Kidney epithelial cell (primary cell): ENCODE measurements around the gene POLR2F. TPM values are rescaled to one million over a fixed set of nuclear protein-coding genes. Genes with fewer than 3 reads are reported as not detected.
A peak's percentile ranks its signal among the peaks of the same experiment; 100 is the strongest.

ENCODE experiments used
- DNase-seq: peaks from one replicate; pipeline ENCODE4 v3.0.0-alpha.2; 2010; ENCODE audit warnings: low read depth
- H3K27me3 ChIP-seq: 2 replicates; pipeline ENCODE4 v1.6.0; 2011; ENCODE audit warnings: low read length; ENCODE audit not compliant: control insufficient read depth, insufficient read depth
- H3K36me3 ChIP-seq: 2 replicates; pipeline ENCODE4 v1.5.1; 2011; ENCODE audit warnings: low read length; ENCODE audit not compliant: control insufficient read depth, insufficient read depth
- H3K4me3 ChIP-seq: 2 replicates; pipeline ENCODE4 v1.5.1; 2011; ENCODE audit warnings: low read depth, mild to moderate bottlenecking, control low read depth, low read length
- CTCF ChIP-seq: IDR thresholded peaks from 2 replicates; pipeline ENCODE4 v1.5.1; 2011; ENCODE audit warnings: mild to moderate bottlenecking, moderate library complexity, low read length, control low read depth, inconsistent platforms; ENCODE audit not compliant: insufficient read depth, poor library complexity, severe bottlenecking
- total RNA-seq: library from RNA; depleted of rRNA; stranded (reverse); fragments of >200 nt; gene quantifications from 2 replicates; pipeline ENCODE4 v1.2.3, GENCODE V29; 2015

POLR2F gene
- total RNA-seq, 1 donor from 2014 or later: 79.8 TPM

- Histone ChIP-seq H3K36me3 (no peaks in the 10 kb centered on the region), H3K27me3 (peaks cover 26% of the 10 kb centered on the region), H3K4me3 (no peak overlapping the region)
- no peak for TF ChIP-seq CTCF
- no peak for DNase-seq
Measured at GRCh38 chr22:37979782-37980181, 26.3 kb downstream of the POLR2F start.

GRCh38 chr22:37981282-37982011 is 27.9 kb downstream of the POLR2F start:
- no peak for DNase-seq
- Histone ChIP-seq H3K36me3 (no peaks in the 10 kb centered on the region), H3K27me3 (peaks cover 29% of the 10 kb centered on the region), H3K4me3 (no peak overlapping the region)
- TF ChIP-seq CTCF: no peak

GRCh38 chr22:37982151-37982785 is 28.8 kb downstream of the POLR2F start:
- TF ChIP-seq CTCF: no peak
- DNase-seq: no peak
- Histone ChIP-seq H3K27me3 (peaks cover 29% of the 10 kb centered on the region), H3K36me3 (no peaks in the 10 kb centered on the region), H3K4me3 (no peak overlapping the region)

- TF ChIP-seq CTCF: peak; percentile 55
- no peak overlapping the region for H3K4me3 ChIP-seq
- H3K27me3 ChIP-seq: peaks cover 29% of the 10 kb centered on the region
- DNase-seq: no peak
- no peaks in the 10 kb centered on the region for H3K36me3 ChIP-seq
Measured at GRCh38 chr22:37982938-37983859, 29.7 kb downstream of the POLR2F start.

GRCh38 chr22:37983860-37984791 is 30.6 kb downstream of the POLR2F start, which contains the start of gene SOX10:
TSS of gene SOX10 (minus strand) at chr22:37984555. CDS start at chr22:37983784, 771 bp downstream.
- Histone ChIP-seq H3K36me3 (no peaks in the 10 kb centered on the region), H3K27me3 (peaks cover 29% of the 10 kb centered on the region), H3K4me3 (no peak within 1 kb of the TSS)
- no peak for TF ChIP-seq CTCF
- no peak for DNase-seq
